Measurements from ENCODE around the gene GOLGA8J. TPM values are rescaled to one million over a fixed set of nuclear protein-coding genes. Genes with fewer than 3 reads are reported as not detected.
"Not testable (repeated sequence)": the region's sequence is repeated elsewhere in the genome, so short reads cannot be mapped to it uniquely, and the experiment has no call there.

Gene GOLGA8J
- total and polyA plus RNA-seq, 4 donors, result 0.39 to 2.5 (median 0.65) TPM

DNA sequence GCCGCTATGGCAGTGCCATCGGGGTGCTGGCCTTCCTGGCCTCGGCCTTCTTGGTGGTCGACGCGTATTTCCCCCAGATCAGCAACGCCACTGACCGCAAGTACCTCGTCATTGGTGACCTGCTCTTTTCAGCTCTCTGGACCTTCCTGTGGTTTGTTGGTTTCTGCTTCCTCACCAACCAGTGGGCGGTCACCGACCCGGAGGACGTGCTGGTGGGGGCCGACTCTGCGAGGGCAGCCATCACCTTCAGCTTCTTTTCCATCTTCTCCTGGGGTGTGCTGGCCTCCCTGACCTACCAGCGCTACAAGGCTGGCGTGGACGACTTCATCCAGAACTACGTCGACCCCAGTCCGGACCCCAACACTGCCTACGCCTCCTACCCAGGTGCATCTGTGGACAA is 37.9 kb upstream of the GOLGA8J start:
- H3K4me3 ChIP-seq (ENCODE audit: low read depth, low read length); H3K27me3 ChIP-seq (ENCODE audit: control insufficient read depth, insufficient read depth, low read length); H3K27ac ChIP-seq (ENCODE audit: low read depth, low read length); H3K36me3 ChIP-seq (ENCODE audit: control insufficient read depth, insufficient read depth, low read length); H3K9me3 ChIP-seq (ENCODE audit: control insufficient read depth, insufficient read depth, low read length); H3K4me1 ChIP-seq (ENCODE audit: control insufficient read depth, insufficient read depth, low read length); DNase-seq (ENCODE audit: low read depth in 4 of 6, low spot score in 6 of 6): not testable (repeated sequence)
- WGBS (ENCODE audit: insufficient coverage), result 90% methylated on average over 21 of the region's 22 CpGs

GRCh38 chr15:30045248-30046041 is 37.3 kb upstream of the GOLGA8J start:
- not testable (repeated sequence) for H3K4me3 ChIP-seq (ENCODE audit: low read depth, low read length); H3K36me3 ChIP-seq (ENCODE audit: control insufficient read depth, insufficient read depth, low read length); H3K27ac ChIP-seq (ENCODE audit: low read depth, low read length); DNase-seq (ENCODE audit: low read depth in 4 of 6, low spot score in 6 of 6); H3K4me1 ChIP-seq (ENCODE audit: control insufficient read depth, insufficient read depth, low read length); H3K27me3 ChIP-seq (ENCODE audit: control insufficient read depth, insufficient read depth, low read length); H3K9me3 ChIP-seq (ENCODE audit: control insufficient read depth, insufficient read depth, low read length)
- WGBS (ENCODE audit: insufficient coverage), result 80% methylated on average over 19 of the region's 26 CpGs

- H3K4me3 ChIP-seq (ENCODE audit: low read depth, low read length), result no peak overlapping the region
- 66% methylated on average over 2 of the region's 2 CpGs for WGBS (ENCODE audit: insufficient coverage)
- H3K27me3 ChIP-seq (ENCODE audit: control insufficient read depth, insufficient read depth, low read length), result no peaks in the 10 kb centered on the region
- H3K27ac ChIP-seq (ENCODE audit: low read depth, low read length), result no peak overlapping the region
- H3K4me1 ChIP-seq (ENCODE audit: control insufficient read depth, insufficient read depth, low read length), result peaks cover 2% of the 10 kb centered on the region
- H3K36me3 ChIP-seq (ENCODE audit: control insufficient read depth, insufficient read depth, low read length), result no peaks in the 10 kb centered on the region
- no peak for DNase-seq (ENCODE audit: low read depth in 4 of 6, low spot score in 6 of 6)
- no peaks in the 10 kb centered on the region for H3K9me3 ChIP-seq (ENCODE audit: control insufficient read depth, insufficient read depth, low read length)
These were observed 36.3 kb upstream of the GOLGA8J start for GRCh38 chr15:30046430-30046829.

GRCh38 chr15:30055604-30056003 is 27.2 kb upstream of the GOLGA8J start:
- Histone ChIP-seq H3K4me3 (ENCODE audit: low read depth, low read length) (no peak overlapping the region), H3K27ac (ENCODE audit: low read depth, low read length) (no peak overlapping the region), H3K4me1 (ENCODE audit: control insufficient read depth, insufficient read depth, low read length) (no peaks in the 10 kb centered on the region), H3K9me3 (ENCODE audit: control insufficient read depth, insufficient read depth, low read length) (no peaks in the 10 kb centered on the region), H3K36me3 (ENCODE audit: control insufficient read depth, insufficient read depth, low read length) (no peaks in the 10 kb centered on the region), H3K27me3 (ENCODE audit: control insufficient read depth, insufficient read depth, low read length) (no peaks in the 10 kb centered on the region)
- no peak for DNase-seq (ENCODE audit: low read depth in 4 of 6, low spot score in 6 of 6)
- no CpG with 5 or more reads among the region's 3 CpGs for WGBS (ENCODE audit: insufficient coverage)

DNA sequence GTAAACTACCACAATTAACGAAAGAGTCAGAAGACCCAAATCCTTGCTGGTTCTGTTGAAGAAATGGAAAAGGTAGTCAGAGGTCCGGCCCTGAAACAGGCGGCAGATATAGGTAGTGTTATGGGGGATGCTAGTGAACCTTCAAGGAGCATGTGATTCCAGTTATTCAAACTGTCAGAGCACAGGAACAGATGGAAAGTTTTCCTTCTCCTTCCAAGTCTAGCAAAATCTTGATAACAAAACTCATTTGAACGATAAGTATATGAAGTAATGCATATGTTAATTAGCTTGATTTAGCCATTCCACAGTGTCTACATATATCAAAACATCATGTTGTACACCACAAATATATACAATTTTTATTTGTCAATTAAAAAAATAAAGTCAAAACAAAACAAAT is 26.6 kb upstream of the GOLGA8J start:
- Histone ChIP-seq H3K27me3 (ENCODE audit: control insufficient read depth, insufficient read depth, low read length) (no peaks in the 10 kb centered on the region), H3K36me3 (ENCODE audit: control insufficient read depth, insufficient read depth, low read length) (no peaks in the 10 kb centered on the region), H3K27ac (ENCODE audit: low read depth, low read length) (no peak overlapping the region), H3K4me1 (ENCODE audit: control insufficient read depth, insufficient read depth, low read length) (no peaks in the 10 kb centered on the region), H3K9me3 (ENCODE audit: control insufficient read depth, insufficient read depth, low read length) (no peaks in the 10 kb centered on the region), H3K4me3 (ENCODE audit: low read depth, low read length) (no peak overlapping the region)
- DNase-seq (ENCODE audit: low read depth in 4 of 6, low spot score in 6 of 6), result peak in 1 of 6 donors; percentile 70
- WGBS (ENCODE audit: insufficient coverage), result 100% methylated on average over 2 of the region's 4 CpGs

DNA sequence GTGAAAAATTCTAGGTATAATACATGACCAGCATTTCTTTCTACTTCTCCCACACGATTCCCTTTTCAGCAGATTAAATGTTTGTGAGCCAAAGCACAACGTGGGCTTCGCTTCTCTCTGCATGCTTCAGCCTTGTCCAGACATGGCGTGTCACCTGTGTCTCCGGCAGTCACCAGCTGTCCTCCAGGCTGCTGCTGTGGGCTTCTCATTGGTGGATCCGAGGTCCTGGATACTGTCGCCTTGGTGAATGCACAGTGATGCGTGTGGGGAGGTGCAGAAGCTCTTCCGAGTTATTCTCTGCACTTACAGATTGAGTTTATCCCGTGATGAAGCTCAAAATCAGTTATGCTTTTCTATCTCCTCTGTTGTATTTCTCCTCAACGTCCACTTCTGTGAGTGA is 23.0 kb upstream of the GOLGA8J start:
- H3K27me3 ChIP-seq (ENCODE audit: control insufficient read depth, insufficient read depth, low read length), result no peaks in the 10 kb centered on the region
- no peak overlapping the region for H3K4me3 ChIP-seq (ENCODE audit: low read depth, low read length)
- H3K9me3 ChIP-seq (ENCODE audit: control insufficient read depth, insufficient read depth, low read length), result no peaks in the 10 kb centered on the region
- H3K36me3 ChIP-seq (ENCODE audit: control insufficient read depth, insufficient read depth, low read length), result no peaks in the 10 kb centered on the region
- peak in 1 of 6 donors; percentile 20 for DNase-seq (ENCODE audit: low read depth in 4 of 6, low spot score in 6 of 6)
- H3K27ac ChIP-seq (ENCODE audit: low read depth, low read length), result no peak overlapping the region
- WGBS (ENCODE audit: insufficient coverage), result 68% methylated on average over 7 of the region's 11 CpGs
- peaks cover 4% of the 10 kb centered on the region for H3K4me1 ChIP-seq (ENCODE audit: control insufficient read depth, insufficient read depth, low read length)

- 100% methylated on average over 3 of the region's 4 CpGs for WGBS (ENCODE audit: insufficient coverage)
- Histone ChIP-seq H3K4me3 (ENCODE audit: low read depth, low read length) (no peak overlapping the region), H3K27me3 (ENCODE audit: control insufficient read depth, insufficient read depth, low read length) (no peaks in the 10 kb centered on the region), H3K4me1 (ENCODE audit: control insufficient read depth, insufficient read depth, low read length) (peaks cover 4% of the 10 kb centered on the region), H3K9me3 (ENCODE audit: control insufficient read depth, insufficient read depth, low read length) (no peaks in the 10 kb centered on the region), H3K36me3 (ENCODE audit: control insufficient read depth, insufficient read depth, low read length) (no peaks in the 10 kb centered on the region), H3K27ac (ENCODE audit: low read depth, low read length) (no peak overlapping the region)
- DNase-seq (ENCODE audit: low read depth in 4 of 6, low spot score in 6 of 6), result no peak
These were observed 19.9 kb upstream of the GOLGA8J start for GRCh38 chr15:30062881-30063280.

DNA sequence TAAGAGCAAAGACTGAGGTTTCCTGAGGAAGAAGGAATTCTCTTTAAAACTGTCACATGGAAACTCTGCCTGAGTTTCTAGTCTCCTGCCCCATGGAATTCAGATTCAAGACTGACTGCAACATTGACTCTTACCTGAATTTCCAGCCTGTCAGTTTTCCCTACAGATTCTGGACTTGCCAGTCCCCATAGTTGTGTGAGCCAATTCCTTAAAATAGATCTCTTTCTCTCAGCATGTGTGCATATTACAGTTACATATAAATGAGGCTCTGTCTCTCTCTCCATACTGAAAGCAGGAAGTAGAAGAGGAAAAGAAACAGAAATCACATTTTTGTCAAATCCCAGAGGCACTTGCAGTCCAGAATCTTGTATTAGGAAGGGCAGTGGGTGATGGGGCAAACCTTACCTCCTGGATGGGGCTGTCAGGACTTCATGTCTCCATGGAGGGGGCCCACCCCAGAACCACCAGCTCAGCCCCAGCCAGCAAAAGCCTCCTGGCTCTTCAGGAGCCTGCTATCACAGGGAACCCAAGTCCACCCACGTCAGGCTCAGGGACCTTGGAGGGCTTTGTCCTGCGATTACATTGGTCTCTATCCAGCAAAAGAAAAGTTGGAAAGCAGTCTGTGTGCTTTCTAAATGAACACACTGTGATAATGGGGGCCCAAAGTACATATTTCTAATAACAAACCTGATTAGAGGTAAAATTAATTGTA is 18.8 kb upstream of the GOLGA8J start:
- peak in 1 of 6 donors; percentile 68 for DNase-seq (ENCODE audit: low read depth in 4 of 6, low spot score in 6 of 6)
- peak overlapping the region; percentile 47 for H3K27ac ChIP-seq (ENCODE audit: low read depth, low read length)

DNA sequence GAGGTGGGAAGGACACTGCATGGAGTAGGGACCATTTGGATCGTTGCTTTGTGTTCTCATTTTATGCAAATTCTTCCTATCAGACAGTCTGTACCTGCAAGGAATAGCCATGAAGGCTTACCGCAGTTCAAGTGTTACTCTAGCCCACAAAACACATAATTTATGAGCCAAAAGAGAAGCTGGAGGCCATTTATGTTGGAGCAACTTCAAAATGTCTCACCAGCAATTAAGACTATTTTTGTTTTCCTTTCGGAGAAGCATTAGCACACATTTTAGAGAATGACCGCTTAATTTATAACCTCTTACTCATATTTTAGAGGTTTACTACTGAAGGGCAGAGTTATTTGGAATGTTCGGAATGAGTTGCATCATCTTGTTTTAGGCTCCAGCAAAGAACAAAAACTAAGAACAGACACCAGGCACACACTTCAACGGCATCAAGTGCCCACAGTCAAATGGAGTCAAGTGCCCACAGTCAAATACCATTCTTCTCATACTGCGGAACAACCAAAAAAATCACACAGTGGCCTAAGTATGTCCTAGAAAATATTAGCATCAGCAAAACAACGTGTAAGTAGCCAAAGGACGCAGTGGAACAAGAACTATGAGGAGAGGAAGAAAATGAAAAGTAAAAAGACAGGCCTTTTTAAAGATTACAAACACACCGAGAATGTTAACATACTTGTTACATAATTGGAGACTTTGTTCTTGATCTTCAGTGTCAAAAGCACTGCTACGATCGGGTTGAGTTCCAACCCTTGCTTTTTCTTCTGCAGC is 17.5 kb upstream of the GOLGA8J start:
- H3K27me3 ChIP-seq (ENCODE audit: control insufficient read depth, insufficient read depth, low read length), result no peaks in the 10 kb centered on the region
- no peak overlapping the region for H3K4me3 ChIP-seq (ENCODE audit: low read depth, low read length)
- no peaks in the 10 kb centered on the region for H3K36me3 ChIP-seq (ENCODE audit: control insufficient read depth, insufficient read depth, low read length)
- H3K9me3 ChIP-seq (ENCODE audit: control insufficient read depth, insufficient read depth, low read length), result no peaks in the 10 kb centered on the region
- H3K27ac ChIP-seq (ENCODE audit: low read depth, low read length), result no peak overlapping the region
- peaks cover 4% of the 10 kb centered on the region for H3K4me1 ChIP-seq (ENCODE audit: control insufficient read depth, insufficient read depth, low read length)
- DNase-seq (ENCODE audit: low read depth in 4 of 6, low spot score in 6 of 6), result no peak
- WGBS (ENCODE audit: insufficient coverage), result 59% methylated on average over 3 of the region's 12 CpGs

More for the DNA sequence above, 18.8 kb upstream of the GOLGA8J start:
- Histone ChIP-seq H3K4me3 (ENCODE audit: low read depth, low read length) (no peak overlapping the region), H3K4me1 (ENCODE audit: control insufficient read depth, insufficient read depth, low read length) (peaks cover 4% of the 10 kb centered on the region), H3K9me3 (ENCODE audit: control insufficient read depth, insufficient read depth, low read length) (no peaks in the 10 kb centered on the region), H3K36me3 (ENCODE audit: control insufficient read depth, insufficient read depth, low read length) (no peaks in the 10 kb centered on the region), H3K27me3 (ENCODE audit: control insufficient read depth, insufficient read depth, low read length) (no peaks in the 10 kb centered on the region)
- WGBS (ENCODE audit: insufficient coverage), result no CpG with 5 or more reads among the region's 2 CpGs
